ENCODE measurements around the gene HNRNPD.

DNA sequence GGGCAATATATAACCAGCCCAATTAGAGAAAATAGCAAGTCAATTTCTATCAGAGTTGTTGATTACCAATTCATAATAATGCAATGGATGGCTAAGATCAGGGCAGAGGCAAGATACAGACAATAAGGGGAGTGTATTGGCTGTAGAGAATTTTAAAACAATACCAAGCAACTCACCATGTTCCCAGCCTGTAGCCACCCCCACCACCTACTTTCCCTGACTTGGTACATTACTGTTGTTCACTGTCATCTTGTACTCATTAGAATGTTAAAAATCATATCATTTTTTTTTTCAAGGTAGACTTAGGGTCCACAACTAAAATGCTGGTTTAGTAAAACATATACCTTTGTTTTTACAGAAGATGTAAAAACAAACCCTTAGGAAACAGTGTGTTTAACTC lies 27.7 kb downstream of the HNRNPD start:
- TF ChIP-seq, protein P1, sequence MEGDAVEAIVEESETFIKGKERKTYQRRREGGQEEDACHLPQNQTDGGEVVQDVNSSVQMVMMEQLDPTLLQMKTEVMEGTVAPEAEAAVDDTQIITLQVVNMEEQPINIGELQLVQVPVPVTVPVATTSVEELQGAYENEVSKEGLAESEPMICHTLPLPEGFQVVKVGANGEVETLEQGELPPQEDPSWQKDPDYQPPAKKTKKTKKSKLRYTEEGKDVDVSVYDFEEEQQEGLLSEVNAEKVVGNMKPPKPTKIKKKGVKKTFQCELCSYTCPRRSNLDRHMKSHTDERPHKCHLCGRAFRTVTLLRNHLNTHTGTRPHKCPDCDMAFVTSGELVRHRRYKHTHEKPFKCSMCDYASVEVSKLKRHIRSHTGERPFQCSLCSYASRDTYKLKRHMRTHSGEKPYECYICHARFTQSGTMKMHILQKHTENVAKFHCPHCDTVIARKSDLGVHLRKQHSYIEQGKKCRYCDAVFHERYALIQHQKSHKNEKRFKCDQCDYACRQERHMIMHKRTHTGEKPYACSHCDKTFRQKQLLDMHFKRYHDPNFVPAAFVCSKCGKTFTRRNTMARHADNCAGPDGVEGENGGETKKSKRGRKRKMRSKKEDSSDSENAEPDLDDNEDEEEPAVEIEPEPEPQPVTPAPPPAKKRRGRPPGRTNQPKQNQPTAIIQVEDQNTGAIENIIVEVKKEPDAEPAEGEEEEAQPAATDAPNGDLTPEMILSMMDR (IDR thresholded peaks at IDR 0.05; ENCODE audit: low read depth, low read length): no peak
- no peak for TF ChIP-seq POLR2A (IDR thresholded peaks at IDR 0.05; ENCODE audit: extremely low read depth, insufficient read length)
- TF ChIP-seq, protein P2, sequence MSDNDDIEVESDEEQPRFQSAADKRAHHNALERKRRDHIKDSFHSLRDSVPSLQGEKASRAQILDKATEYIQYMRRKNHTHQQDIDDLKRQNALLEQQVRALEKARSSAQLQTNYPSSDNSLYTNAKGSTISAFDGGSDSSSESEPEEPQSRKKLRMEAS (IDR thresholded peaks at IDR 0.05; ENCODE audit: low read depth, low read length): no peak
